Peyer's patch (tissue), 4 donors: ENCODE results near the gene EFHC1. TPM values are rescaled to one million over a fixed set of nuclear protein-coding genes. Genes with fewer than 3 reads are reported as not detected.
"Not testable (repeated sequence)": the region's sequence is repeated elsewhere in the genome, so short reads cannot be mapped to it uniquely, and the experiment has no call there.

ENCODE experiments used
- DNase-seq, 3 donors: peaks; one replicate each; pipeline ENCODE4 v3.0.0-alpha.2; 2017 to 2019
- H3K27ac ChIP-seq, 4 donors: fragments of 200-600 bp; sonication (generic); one replicate each; pipeline ENCODE4 v1.5.1; 2016 to 2019
- H3K27me3 ChIP-seq, 2 donors: fragments of 200-600 bp; sonication (generic); one replicate each; pipeline ENCODE4 v1.5.1; 2019
- H3K36me3 ChIP-seq, 3 donors: fragments of 200-600 bp; sonication (generic); one replicate each; pipeline ENCODE4 v1.5.1; 2016 to 2019
- H3K4me1 ChIP-seq, 4 donors: fragments of 200-600 bp; sonication (generic); one replicate each; pipeline ENCODE4 v1.5.1; 2016 to 2019
- H3K4me3 ChIP-seq, 4 donors: fragments of 200-600 bp; sonication (generic); 1 replicate in 3 of 4; 2 replicates in 1 of 4; pipeline ENCODE4 v1.5.1; 2016 to 2019; ENCODE audit warnings: mild to moderate bottlenecking in 1 of 4
- H3K9me3 ChIP-seq, 4 donors: fragments of 200-600 bp; sonication (generic); one replicate each; pipeline ENCODE4 v1.5.1; 2016 to 2019; ENCODE audit warnings: mild to moderate bottlenecking in 1 of 4
- POLR2A ChIP-seq, 2 donors: fragments of 450-650 bp; IDR thresholded peaks; one replicate each; pipeline ENCODE4 v1.5.1; 2017; ENCODE audit warnings: antibody characterized with exemption in 2 of 2, mild to moderate bottlenecking in 2 of 2, moderate library complexity in 2 of 2
- total RNA-seq, 4 donors: library from RNA; depleted of rRNA; stranded (reverse); fragments of >200 nt; gene quantifications; one replicate each; pipeline ENCODE4 v1.1.0, GENCODE V29; 2016
- TF ChIP-seq, protein P1 (sequence below), 6 experiments: fragments of 450-650 bp in 4 of 6; fragments of 200-600 bp in 2 of 6; sonication (generic) in 1 of 6; IDR thresholded peaks; one replicate each; pipeline ENCODE4 v1.5.1; 2017 to 2019; ENCODE audit warnings: antibody characterized with exemption in 6 of 6, mild to moderate bottlenecking in 3 of 6, moderate library complexity in 1 of 6

EFHC1 gene
- total RNA-seq, 4 donors from 2014 or later: 20.0 to 40.4 (median 22.7) TPM

DNA sequence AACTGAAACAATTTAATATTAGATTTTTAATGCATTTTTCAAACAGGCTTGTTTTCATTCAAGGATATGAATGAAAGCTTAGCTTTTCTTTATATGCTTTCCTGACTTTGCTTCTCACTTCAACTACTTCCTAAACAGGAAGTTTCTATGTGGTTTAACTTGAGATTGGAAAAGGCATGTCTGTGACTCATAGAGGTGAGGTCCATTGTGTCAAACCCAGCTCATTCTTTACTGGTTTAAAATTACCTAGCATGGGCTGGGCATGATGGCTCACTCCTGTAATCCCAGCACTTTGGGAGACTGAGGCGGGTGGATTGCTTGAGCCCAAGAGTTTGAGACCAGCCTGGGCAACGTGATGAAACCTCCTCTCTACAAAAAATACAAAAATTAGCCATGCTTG lies 34.4 kb downstream of the EFHC1 start:
- H3K27me3 ChIP-seq: no peaks in the 10 kb centered on the region
- H3K36me3 ChIP-seq: no peaks in the 10 kb centered on the region
- no peaks in the 10 kb centered on the region for H3K9me3 ChIP-seq
- H3K4me1 ChIP-seq: no peaks in the 10 kb centered on the region
- no peak for DNase-seq
- H3K4me3 ChIP-seq: no peak overlapping the region
- no peak overlapping the region for H3K27ac ChIP-seq
- no peak for TF ChIP-seq POLR2A (IDR thresholded peaks at IDR 0.05)
- TF ChIP-seq, protein P1, sequence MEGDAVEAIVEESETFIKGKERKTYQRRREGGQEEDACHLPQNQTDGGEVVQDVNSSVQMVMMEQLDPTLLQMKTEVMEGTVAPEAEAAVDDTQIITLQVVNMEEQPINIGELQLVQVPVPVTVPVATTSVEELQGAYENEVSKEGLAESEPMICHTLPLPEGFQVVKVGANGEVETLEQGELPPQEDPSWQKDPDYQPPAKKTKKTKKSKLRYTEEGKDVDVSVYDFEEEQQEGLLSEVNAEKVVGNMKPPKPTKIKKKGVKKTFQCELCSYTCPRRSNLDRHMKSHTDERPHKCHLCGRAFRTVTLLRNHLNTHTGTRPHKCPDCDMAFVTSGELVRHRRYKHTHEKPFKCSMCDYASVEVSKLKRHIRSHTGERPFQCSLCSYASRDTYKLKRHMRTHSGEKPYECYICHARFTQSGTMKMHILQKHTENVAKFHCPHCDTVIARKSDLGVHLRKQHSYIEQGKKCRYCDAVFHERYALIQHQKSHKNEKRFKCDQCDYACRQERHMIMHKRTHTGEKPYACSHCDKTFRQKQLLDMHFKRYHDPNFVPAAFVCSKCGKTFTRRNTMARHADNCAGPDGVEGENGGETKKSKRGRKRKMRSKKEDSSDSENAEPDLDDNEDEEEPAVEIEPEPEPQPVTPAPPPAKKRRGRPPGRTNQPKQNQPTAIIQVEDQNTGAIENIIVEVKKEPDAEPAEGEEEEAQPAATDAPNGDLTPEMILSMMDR (IDR thresholded peaks at IDR 0.05): no peak

DNA sequence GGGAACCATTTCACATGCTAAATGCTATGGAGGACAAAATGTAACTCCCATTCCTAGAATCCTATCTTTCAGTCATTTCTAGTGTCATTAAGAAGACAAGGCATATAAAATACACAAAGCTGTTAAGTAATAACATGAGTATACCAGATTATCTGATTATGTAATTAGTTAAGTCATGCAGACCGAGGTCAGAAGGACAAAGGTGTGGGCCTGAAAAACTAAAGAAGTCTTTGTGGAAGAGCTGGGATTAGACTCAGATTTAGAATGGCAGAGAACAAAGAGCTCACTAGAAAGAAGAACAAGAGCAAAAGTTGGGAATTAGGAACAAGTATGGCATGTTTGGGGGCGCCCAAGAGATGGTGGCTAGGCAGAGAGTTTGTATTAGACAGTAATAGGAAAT lies 37.0 kb downstream of the EFHC1 start:
- Histone ChIP-seq H3K4me1 (no peaks in the 10 kb centered on the region), H3K4me3 (no peak overlapping the region), H3K27ac (no peak overlapping the region), H3K27me3 (no peaks in the 10 kb centered on the region), H3K36me3 (no peaks in the 10 kb centered on the region), H3K9me3 (no peaks in the 10 kb centered on the region)
- TF ChIP-seq POLR2A (IDR thresholded peaks at IDR 0.05): no peak
- TF ChIP-seq, protein P1 (IDR thresholded peaks at IDR 0.05): no peak
- DNase-seq: no peak

DNA sequence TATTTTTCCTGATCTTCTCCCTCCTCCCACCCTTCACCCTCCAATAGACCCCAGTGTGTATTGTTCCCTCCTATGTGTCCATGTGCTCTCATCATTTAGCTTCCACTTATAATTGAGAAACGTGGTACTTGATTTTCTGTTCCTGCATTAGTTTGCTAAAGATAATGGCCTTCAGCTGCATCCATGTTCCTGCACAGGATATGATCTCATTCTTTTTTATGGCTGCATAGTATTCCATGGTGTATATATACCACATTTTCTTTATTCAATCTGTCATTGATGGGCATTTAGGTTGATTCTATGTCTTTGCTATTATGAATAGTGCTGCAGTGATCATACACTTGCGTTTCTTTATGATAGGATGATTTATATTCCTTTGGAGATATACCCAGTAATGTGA lies 41.1 kb downstream of the EFHC1 start:
- H3K4me3 ChIP-seq, DNase-seq: not testable (repeated sequence)

DNA sequence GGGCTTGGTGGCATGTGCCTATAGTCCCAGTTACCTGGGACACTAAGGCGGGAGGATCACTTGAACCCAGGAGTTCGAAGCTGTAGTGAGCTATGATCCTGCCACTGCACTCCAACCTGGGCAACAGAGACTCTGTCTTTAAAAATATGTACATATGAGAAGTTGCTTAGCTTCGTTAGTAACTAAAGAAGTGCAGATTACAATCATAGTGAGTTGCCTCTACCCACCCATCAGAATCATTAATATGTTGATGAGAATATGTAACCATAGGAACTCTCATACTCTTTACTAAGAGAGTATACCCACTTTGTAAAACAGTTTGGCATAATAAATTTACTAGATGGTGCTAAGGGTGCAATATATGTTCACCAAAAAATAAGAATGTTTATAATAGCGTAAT lies 54.0 kb downstream of the EFHC1 start:
- H3K27ac ChIP-seq: no peak overlapping the region
- no peaks in the 10 kb centered on the region for H3K9me3 ChIP-seq
- no peak overlapping the region for H3K4me3 ChIP-seq
- no peaks in the 10 kb centered on the region for H3K27me3 ChIP-seq
- H3K4me1 ChIP-seq: no peaks in the 10 kb centered on the region
- TF ChIP-seq POLR2A (IDR thresholded peaks at IDR 0.05): no peak
- TF ChIP-seq, protein P1 (IDR thresholded peaks at IDR 0.05): no peak
- no peak for DNase-seq
- no peaks in the 10 kb centered on the region for H3K36me3 ChIP-seq

More for the DNA sequence above, 41.1 kb downstream of the EFHC1 start:
- H3K9me3 ChIP-seq, H3K27me3 ChIP-seq, H3K36me3 ChIP-seq, H3K27ac ChIP-seq, H3K4me1 ChIP-seq: not testable (repeated sequence)

DNA sequence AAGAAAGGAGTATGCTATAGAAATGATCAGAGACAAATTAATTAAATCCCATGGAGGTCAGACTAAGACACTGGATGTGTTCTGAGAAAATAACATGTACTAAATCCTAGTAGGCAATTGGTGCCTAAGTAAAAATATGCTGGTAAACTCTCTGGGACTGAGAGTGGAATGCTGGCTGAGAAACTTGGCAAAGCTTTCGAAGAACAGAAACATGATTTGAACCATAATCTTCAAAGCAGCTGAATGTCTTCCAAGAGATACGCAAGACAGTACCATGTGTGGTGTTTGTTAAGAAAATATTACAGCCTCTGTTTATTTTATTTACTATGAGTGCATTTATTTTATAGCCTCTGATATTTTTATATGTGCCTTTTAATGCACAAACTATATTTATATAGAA lies 55.2 kb downstream of the EFHC1 start:
- no peaks in the 10 kb centered on the region for H3K9me3 ChIP-seq
- no peak for TF ChIP-seq POLR2A (IDR thresholded peaks at IDR 0.05)
- TF ChIP-seq, protein P1 (IDR thresholded peaks at IDR 0.05): no peak
- H3K4me1 ChIP-seq: no peaks in the 10 kb centered on the region
- no peak overlapping the region for H3K4me3 ChIP-seq
- no peaks in the 10 kb centered on the region for H3K27me3 ChIP-seq
- no peak for DNase-seq
- H3K36me3 ChIP-seq: no peaks in the 10 kb centered on the region
- H3K27ac ChIP-seq: no peak overlapping the region

DNA sequence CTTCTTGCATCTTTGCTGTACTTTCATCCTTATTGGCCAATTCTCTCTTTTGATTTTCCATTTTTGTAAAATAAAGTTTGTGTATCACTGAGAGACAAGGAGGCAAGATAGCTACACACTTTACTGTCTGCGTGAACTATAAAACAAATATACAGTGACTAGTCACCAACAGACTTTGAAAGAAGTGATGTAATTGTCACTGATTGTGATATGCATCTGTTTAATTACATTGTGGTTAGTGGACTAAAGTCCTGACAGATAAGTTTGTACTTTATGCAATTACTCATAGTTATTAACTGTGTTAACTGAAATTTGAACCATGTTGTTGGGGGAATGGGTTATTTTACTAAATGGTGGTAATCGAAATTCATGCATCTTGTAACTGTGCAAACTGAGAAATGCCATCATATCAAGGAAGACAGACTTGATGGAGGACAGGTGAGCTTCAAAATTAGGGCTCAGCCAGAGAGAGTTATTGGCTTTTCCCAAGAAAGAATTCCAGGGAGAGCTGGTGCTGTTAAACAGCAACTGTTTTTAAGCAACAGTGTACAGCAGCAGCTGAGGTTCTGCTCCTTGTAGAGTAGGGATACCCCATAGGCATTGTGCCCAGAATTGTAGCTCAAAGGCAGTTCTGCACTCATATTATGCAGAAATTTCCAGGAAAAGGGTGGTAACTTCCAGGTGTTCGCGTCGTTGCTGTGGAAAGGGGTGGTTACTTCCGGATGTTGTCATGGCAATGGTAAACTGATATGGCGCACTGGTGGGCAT lies 62.9 kb downstream of the EFHC1 start:
- H3K27ac ChIP-seq: peak overlapping the region in 1 of 4 donors; percentile 47
- H3K9me3 ChIP-seq: no peaks in the 10 kb centered on the region
- no peaks in the 10 kb centered on the region for H3K4me1 ChIP-seq
- no peaks in the 10 kb centered on the region for H3K27me3 ChIP-seq
- no peak for DNase-seq
- H3K36me3 ChIP-seq: no peaks in the 10 kb centered on the region
- TF ChIP-seq POLR2A (IDR thresholded peaks at IDR 0.05): no peak
- TF ChIP-seq, protein P1 (IDR thresholded peaks at IDR 0.05): no peak
- H3K4me3 ChIP-seq: no peak overlapping the region
